ENCODE measurements around the gene FPR3. TPM values are rescaled to one million over a fixed set of nuclear protein-coding genes. Genes with fewer than 3 reads are reported as not detected.

FPR3 gene
- total RNA-seq, 1 donor from 2014 or later = not detected

GRCh38 chr19:51861870-51862622, 67.1 kb downstream of the FPR3 start:
- Mint-ChIP-seq H3K4me1 (ENCODE audit: low read depth) (no peaks in the 10 kb centered on the region), H3K27ac (no peak overlapping the region), H3K27me3 (no peaks in the 10 kb centered on the region), H3K9me3 (ENCODE audit: low read depth) (peaks cover 63% of the 10 kb centered on the region), H3K36me3 (ENCODE audit: insufficient read depth) (peaks cover 64% of the 10 kb centered on the region), H3K4me3 (ENCODE audit: low read depth) (no peak overlapping the region)
- TF ChIP-seq, protein P1, sequence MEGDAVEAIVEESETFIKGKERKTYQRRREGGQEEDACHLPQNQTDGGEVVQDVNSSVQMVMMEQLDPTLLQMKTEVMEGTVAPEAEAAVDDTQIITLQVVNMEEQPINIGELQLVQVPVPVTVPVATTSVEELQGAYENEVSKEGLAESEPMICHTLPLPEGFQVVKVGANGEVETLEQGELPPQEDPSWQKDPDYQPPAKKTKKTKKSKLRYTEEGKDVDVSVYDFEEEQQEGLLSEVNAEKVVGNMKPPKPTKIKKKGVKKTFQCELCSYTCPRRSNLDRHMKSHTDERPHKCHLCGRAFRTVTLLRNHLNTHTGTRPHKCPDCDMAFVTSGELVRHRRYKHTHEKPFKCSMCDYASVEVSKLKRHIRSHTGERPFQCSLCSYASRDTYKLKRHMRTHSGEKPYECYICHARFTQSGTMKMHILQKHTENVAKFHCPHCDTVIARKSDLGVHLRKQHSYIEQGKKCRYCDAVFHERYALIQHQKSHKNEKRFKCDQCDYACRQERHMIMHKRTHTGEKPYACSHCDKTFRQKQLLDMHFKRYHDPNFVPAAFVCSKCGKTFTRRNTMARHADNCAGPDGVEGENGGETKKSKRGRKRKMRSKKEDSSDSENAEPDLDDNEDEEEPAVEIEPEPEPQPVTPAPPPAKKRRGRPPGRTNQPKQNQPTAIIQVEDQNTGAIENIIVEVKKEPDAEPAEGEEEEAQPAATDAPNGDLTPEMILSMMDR (IDR thresholded peaks at IDR 0.05; ENCODE audit: unreplicated experiment) = no peak
- DNase-seq (ENCODE audit: low spot score, unreplicated experiment) = no peak

DNA sequence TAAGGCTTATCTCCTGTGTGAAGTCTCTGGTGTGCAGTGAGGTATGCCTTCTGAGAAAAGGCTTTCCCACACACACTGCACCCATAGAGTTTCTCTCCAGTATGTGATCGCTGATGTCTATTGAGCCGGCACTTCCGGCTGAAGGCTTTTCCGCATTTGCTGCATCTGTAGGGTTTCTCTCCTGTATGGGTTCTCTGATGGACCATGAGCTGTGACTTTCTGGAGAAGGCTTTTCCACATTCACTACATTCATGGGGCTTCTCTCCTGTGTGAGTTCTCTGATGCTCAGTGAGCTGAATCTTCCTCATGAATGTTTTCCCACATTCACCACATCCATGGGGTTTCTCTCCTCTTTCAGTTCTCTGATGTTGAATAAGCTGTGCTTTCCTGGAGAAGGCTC, 78.1 kb downstream of the FPR3 start:
- TF ChIP-seq, protein P1 (IDR thresholded peaks at IDR 0.05; ENCODE audit: unreplicated experiment) = no peak
- peak overlapping the region; percentile 23 for H3K27ac Mint-ChIP-seq
- no peak for DNase-seq (ENCODE audit: low spot score, unreplicated experiment)
- H3K4me3 Mint-ChIP-seq (ENCODE audit: low read depth) = no peak overlapping the region
- H3K36me3 Mint-ChIP-seq (ENCODE audit: insufficient read depth) = peaks cover 95% of the 10 kb centered on the region
- peaks cover 87% of the 10 kb centered on the region for H3K9me3 Mint-ChIP-seq (ENCODE audit: low read depth)
- no peaks in the 10 kb centered on the region for H3K27me3 Mint-ChIP-seq
- H3K4me1 Mint-ChIP-seq (ENCODE audit: low read depth) = no peaks in the 10 kb centered on the region

Other genes starting within 250 kb of the FPR3 start
- 14.6 and 14.9 TPM in 2 replicates for gene ZNF175, start 223.9 kb upstream of the FPR3 start, total RNA-seq
- gene SIGLEC5, start 164.8 kb upstream of the FPR3 start, total RNA-seq = not detected in 2 replicates
- not detected in 2 replicates for gene SIGLEC14, start 148.3 kb upstream of the FPR3 start, total RNA-seq
- gene SPACA6, start 101.8 kb upstream of the FPR3 start, total RNA-seq = 28.9 and 32.3 TPM in 2 replicates
- gene HAS1, start 71.2 kb upstream of the FPR3 start, total RNA-seq = not detected in 2 replicates
- not detected in 2 replicates for gene FPR1, start 43.3 kb upstream of the FPR3 start, total RNA-seq
- gene FPR2, start 34.0 kb upstream of the FPR3 start, total RNA-seq = not detected in 2 replicates
- gene ZNF577, start 92.8 kb downstream of the FPR3 start, total RNA-seq = 27.5 and 29.5 TPM in 2 replicates
- 41.4 and 42.4 TPM in 2 replicates for gene ZNF649, start 109.9 kb downstream of the FPR3 start, total RNA-seq
- 14.0 and 15.8 TPM in 2 replicates for gene ZNF613, start 132.3 kb downstream of the FPR3 start, total RNA-seq
- gene ZNF350, start 191.7 kb downstream of the FPR3 start, total RNA-seq = 14.2 and 14.3 TPM in 2 replicates
- gene ZNF615, start 213.1 kb downstream of the FPR3 start, total RNA-seq = 17.5 and 17.7 TPM in 2 replicates
- gene ZNF614, start 233.2 kb downstream of the FPR3 start, total RNA-seq = 14.4 and 14.8 TPM in 2 replicates

Measured in progenitor cell of endocrine pancreas (in vitro differentiated cells).